A673 (cell line): ENCODE results near the gene CACNA2D2.

Source experiments
- CTCF ChIP-seq: fragments of 300-800, 200-600 bp; sonication (generic); conservative IDR thresholded peaks from 2 replicates; pipeline ENCODE4 v1.5.1; 2017; ENCODE audit warnings: low read depth, mild to moderate bottlenecking, antibody characterized with exemption, low read length, moderate library complexity, mixed read lengths
- EZH2 ChIP-seq: fragments of 200-600 bp; sonication (generic); IDR thresholded peaks from 2 replicates; pipeline ENCODE4 v1.6.1; 2017; ENCODE audit warnings: borderline replicate concordance, low read depth, mild to moderate bottlenecking, mixed read lengths, antibody characterized with exemption, low read length; ENCODE audit not compliant: poor library complexity, severe bottlenecking

- TF ChIP-seq EZH2 = no peak
- no peak for TF ChIP-seq CTCF
These were observed 91.1 kb downstream of the CACNA2D2 start for GRCh38 chr3:50412231-50412754.
